IMR-90 (cell line): ENCODE results near the gene AGAP1.

ENCODE experiments used
- CTCF ChIP-seq: conservative IDR thresholded peaks from 2 replicates; pipeline ENCODE4 v1.5.1; 2012; ENCODE audit warnings: mild to moderate bottlenecking, low read depth, low read length, improper control_type of control experiment
- MAZ ChIP-seq: IDR thresholded peaks from 2 replicates; pipeline ENCODE4 v1.6.1; 2012; ENCODE audit warnings: low read depth, mild to moderate bottlenecking, low read length, improper control_type of control experiment, moderate library complexity, borderline replicate concordance
- POLR2A ChIP-seq: IDR thresholded peaks from 2 replicates; pipeline ENCODE4 v1.6.1; 2012; ENCODE audit warnings: mild to moderate bottlenecking, low read depth, low read length
- RFX5 ChIP-seq: IDR thresholded peaks from 2 replicates; pipeline ENCODE4 v1.8.0; 2012; ENCODE audit warnings: low read depth, mild to moderate bottlenecking, low read length, moderate library complexity

GRCh38 chr2:235489897-235490296, 3.9 kb upstream of the AGAP1 start:
- TF ChIP-seq CTCF (no peak), POLR2A (no peak), RFX5 (no peak), MAZ (no peak)
